Fibroblast of upper back skin (primary cell): Measurements from ENCODE around the gene SLC25A3.
"Not testable (repeated sequence)": the region's sequence is repeated elsewhere in the genome, so short reads cannot be mapped to it uniquely, and the experiment has no call there.

ENCODE experiments used
- DNase-seq: peaks from one replicate; pipeline ENCODE4 v3.0.0-alpha.2; 2013

The SLC25A3 gene

DNA sequence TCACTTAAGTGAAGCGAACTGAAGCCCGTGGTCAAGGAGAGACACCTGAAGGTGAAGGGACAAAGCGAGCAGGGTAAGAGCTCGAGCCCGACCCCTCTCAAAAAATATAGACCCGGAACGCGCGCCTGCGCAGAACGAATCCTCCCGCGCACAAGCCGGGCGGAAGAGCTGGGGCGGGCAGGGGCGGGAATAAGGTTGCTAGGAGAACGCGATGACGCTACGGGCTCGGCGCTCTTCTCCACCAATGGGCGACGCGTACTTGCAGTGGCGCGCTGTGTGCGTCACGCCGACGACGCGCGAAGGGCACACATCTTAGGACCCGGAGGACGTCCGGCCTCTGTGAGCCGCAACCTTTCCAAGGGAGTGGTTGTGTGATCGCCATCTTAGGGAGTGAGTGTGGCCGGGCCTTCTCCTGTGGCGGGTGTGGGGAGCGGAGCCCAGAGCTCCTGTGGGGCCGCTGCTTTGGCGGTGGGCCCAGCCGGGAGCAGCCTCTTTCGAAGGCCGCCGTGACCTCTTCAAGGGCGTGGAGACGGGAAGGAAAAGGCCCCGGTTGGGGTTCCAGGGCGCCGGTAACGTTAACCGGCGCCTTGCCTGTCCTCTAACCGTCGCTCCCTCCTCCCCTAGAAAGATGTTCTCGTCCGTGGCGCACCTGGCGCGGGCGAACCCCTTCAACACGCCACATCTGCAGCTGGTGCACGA is at the start of gene SLC25A3:
Gene SLC25A3, plus strand, starts transcription at position 336 of the 699 bp plus-strand sequence. Its CDS starts 293 bp downstream, at position 629.
- peak; percentile 98 for DNase-seq

DNA sequence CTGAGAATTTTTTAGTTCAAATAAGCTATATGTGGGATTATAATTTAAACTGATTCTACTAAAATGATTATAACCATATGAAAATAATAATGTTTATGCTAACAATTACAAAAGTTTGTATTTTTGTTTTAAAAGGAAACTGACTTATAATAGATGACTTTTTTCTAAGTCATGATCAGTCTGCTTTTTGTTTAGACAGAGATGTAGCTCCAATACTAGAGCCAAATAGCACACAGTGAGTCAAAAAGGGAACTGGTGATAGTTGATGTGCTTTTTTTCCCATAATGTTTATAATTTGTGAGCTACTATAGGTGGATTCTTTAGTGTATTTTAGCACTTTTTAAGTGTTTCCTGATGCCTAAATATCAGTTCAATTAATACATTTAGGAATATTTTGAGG is 49.8 kb upstream of the SLC25A3 start:
- DNase-seq, result no peak

DNA sequence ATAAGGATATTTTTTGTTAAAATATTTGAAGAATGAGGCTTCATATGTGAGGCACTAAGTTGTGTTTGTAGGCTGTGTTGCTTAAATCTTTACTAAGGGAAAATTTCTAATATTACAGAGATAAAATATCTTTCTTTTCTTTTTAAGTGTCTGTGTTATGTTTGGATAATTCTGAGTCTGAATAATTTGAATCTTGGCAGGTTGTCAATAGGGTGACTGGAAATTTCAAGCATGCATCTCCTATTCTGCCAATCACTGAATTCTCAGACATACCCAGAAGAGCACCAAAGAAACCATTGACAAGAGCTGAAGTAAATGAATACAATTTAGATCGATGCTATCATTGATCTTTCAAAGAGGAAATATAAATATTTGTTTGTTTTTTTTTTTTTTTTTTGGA is 48.7 kb upstream of the SLC25A3 start:
- DNase-seq, result peak; percentile 33

DNA sequence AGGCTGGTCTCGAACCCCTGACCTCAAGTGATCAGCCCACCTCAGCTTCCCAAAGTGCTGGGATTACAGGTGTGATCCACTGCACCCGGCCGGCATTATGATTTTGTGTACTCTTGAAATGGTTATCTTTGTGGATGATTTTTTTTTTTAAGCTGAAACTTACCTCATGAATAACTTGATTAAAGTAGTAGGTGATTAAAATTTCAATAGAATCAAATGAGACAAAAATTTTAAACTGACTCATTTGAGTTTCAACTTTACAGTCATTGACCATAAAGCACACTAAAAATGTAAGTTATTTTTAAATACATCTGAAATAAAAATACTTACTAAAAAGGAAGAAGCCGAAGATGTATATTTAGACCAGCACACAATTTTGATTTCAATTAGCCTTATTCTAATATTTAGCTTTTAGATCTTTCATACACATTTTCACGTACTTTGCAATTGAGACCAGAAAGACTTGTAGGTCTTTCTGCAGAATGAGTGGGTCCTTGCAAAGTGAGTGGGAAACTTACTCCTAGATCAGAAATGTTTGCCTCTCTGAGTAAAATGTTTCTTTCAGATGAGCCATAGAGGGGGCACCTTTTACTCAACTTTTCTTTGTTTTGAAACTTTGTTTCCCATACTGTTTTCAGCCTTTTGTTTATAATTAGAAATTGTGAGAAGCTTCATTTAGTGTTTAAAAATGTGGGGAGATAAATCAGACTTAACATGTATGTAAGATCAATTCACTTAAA is 43.9 kb upstream of the SLC25A3 start:
- DNase-seq, result no peak

DNA sequence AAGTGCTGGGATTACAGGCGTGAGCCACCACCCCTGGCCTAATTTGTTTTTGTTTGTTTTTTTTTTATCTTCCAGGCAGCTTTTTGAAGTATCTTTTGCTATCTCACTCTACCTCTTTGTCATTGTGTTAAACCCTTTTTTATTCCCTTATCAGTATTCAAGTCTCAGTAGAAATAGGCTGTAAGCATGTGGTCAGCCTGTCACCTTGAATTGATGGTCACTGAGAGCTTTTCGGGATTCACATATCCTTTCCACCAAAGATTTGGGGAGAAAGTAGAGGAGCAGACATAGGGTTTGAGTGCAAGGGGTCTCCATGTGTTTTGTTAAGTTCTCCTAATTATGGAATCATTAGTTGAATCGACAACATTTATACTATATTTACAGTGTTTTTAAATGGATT is 41.7 kb upstream of the SLC25A3 start:
- DNase-seq, result no peak

- not testable (repeated sequence) for DNase-seq
These were observed 35.4 kb upstream of the SLC25A3 start for GRCh38 chr12:98558097-98558496.

- no peak for DNase-seq
These were observed 33.8 kb upstream of the SLC25A3 start for GRCh38 chr12:98559666-98560065.

DNA sequence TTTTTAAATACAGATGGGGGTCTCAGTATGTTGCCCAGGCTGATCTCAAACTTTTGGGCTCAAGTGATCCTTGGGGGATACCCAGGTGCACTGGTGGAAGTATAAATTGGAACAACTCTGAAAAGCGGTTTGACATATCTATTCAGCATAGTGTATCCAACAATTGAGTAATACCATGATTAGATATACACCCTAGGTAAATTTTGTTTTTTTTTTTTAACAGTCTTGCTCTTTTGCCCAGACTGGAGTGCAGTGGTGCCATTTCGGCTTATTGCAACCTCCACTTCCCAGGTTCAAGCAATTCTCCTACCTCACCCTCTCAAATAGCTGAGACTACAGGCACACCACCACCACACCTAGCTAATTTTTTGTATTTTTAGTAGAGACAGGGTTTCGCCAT is 31.6 kb upstream of the SLC25A3 start:
- DNase-seq, result no peak

- no peak for DNase-seq
These were observed 21.5 kb upstream of the SLC25A3 start for GRCh38 chr12:98572010-98572409.

DNA sequence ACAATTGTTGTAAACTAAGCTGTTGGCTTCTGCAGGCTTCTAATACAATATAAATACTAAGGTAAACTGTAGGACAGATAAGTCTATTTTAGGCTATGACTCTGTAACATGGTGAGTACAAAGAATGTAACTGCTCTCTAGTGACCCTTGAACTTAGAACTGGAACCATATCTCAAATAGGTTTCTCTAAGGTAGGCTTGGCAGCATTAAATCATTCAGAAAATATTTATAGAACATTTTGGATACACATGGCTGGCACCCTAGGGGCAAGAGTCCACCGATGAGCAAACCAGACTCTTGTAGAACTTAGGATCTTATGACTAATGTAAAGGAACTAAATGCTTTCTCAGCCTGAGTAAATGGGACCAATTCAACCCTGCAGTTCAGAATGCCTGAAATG is 19.4 kb upstream of the SLC25A3 start:
- no peak for DNase-seq

DNA sequence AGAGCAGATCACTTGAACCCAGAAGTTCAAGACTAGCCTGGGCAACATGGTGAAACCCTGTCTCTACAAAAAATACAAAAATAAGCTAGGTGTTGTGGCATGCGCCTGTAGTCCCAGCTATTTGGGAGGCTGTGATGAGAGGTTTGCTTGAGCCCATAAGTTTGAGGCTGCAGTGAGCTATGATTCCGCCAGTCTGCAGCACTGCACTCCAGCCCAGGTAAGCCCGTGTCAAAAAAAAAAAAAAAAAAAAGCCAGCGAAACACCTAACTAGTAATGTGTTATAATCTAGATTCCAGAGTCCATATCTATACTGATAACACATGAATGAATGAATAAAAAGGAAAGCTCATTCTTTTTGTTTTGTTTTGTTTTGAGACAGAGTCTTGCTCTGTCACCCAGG is 18.5 kb upstream of the SLC25A3 start:
- DNase-seq, result no peak

DNA sequence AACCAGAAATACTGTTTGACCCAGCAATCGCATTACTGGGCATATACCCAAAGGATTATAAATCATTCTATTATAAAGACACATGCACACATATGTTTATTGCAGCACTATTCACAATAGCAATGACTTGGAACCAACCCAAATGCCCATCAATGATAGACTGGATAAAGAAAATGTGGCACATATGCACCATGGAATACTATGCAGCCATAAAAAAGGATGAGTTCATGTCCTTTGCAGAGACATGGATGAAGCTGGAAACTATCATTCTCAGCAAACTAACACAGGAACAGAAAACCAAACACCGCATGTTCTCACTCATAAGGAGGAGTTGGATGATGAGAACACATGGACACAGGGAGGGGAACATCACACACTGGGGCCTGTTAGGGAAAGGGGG is 16.7 kb upstream of the SLC25A3 start:
- not testable (repeated sequence) for DNase-seq

DNA sequence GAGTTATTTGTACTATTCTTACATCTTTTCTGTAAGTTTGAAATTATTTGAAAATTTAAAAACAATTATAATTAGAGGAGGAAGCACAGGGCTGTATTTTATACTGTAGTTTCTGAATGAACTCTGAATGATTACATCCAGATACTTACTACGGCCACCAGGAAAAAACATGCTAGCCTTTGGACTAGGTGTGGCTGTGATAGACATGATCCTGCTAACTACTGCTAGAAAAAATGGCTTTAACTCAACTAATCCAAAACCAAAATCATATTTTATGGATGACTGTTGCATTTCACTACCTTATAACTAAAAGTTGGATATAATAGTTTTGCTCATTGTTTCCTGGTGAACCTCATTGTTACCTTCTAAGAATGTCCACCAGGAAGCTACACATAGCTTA is 15.1 kb upstream of the SLC25A3 start:
- no peak for DNase-seq

DNA sequence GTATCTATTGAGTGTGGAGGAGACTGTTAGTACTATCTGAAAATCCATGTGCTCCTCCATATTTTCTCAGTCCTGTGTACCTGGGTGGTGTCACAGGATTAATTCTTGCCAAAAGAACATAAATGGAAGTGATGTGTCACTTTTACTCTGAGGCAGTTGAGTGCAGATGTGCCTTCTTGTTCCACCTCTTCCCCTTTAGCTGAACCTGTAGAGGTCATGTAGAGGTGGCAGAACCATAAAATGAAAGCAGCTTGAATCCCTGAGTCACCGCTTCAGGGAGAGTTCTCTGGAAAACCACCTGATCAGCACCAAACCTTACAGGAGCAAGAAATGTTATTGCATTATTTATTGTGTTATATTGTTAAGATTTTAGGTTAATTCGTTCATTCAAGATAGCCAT is 14.7 kb upstream of the SLC25A3 start:
- DNase-seq, result peak; percentile 6

- DNase-seq, result no peak
These were observed 14.1 kb upstream of the SLC25A3 start for GRCh38 chr12:98579347-98579746.

GRCh38 chr12:98579835-98580234 is 13.7 kb upstream of the SLC25A3 start:
- DNase-seq, result no peak

DNA sequence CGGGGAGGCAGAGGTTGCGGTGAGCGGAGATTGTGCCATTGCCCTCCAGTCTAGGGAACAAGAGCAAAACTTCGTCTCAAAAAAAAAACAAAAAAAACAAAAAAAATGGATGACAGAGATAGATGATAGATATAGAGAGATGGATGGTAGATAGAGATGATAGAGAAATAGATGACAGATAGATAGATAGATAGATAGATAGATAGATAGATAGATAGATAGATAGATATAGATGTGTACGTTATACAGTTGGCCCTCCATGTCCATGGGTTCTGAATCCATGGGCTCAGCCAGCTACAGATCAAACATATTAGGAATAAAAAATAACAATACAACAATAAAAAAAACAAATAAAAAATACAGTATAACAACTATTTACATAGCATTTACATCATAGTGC is 12.8 kb upstream of the SLC25A3 start:
- no peak for DNase-seq

DNA sequence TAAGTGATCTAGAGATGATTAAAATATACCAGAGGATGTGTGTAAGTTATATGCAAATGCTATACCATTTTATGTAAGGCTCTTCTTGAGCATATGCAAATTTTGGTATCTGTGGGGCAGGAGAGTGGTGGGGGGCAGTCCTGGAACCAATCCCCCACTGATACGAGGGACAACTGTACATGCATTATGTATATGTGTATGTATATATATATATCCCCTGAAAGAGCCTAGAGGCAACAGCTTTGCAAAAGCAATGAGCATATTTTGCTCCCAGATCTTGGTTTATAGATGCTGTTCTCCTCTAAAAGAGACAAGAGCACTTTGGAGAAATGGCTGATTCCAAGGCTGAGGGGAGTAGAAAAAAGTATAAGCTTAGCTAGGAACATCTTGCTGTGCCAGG is 12.4 kb upstream of the SLC25A3 start:
- DNase-seq, result no peak

DNA sequence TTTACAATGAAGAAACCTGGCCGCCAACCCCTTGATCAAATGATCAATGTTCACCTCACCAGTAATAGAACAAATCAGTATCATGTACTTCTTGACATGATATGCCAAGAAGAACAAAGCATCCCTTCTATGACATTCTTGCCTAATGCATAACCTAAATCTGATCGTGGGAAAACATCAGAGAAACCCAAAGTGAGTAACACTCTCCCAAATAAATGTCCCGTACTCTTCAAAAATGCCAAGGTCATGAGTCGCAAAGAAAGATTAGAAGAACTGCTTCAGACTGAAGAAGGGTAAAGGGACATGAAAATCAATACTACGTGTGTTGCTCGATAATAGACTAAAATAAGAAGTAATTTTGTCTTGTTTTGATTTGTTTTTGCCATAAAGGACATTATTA is 11.4 kb upstream of the SLC25A3 start:
- peak; percentile 19 for DNase-seq

GRCh38 chr12:98587084-98587483 is 6.4 kb upstream of the SLC25A3 start:
- DNase-seq, result no peak

DNA sequence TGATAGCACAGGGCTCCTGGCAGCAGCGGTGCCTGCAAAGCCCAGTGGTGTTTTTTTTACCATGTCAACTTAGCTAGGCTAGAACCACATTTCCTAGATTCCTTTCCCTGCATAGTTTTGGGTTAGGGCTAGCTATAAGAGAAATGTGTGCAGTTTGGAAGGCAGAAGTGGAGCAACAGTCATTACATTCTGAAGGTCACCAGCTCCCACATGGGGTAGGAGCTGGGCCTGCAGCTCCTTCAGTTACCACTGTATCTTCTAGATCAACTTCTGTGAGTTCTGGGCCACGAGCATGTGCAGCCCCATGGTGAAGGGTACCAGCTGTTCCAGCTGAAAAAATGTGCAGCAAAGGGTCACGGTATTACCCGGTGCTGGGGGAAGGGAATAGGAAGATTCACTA is 2.3 kb upstream of the SLC25A3 start:
- peak; percentile 2 for DNase-seq

DNA sequence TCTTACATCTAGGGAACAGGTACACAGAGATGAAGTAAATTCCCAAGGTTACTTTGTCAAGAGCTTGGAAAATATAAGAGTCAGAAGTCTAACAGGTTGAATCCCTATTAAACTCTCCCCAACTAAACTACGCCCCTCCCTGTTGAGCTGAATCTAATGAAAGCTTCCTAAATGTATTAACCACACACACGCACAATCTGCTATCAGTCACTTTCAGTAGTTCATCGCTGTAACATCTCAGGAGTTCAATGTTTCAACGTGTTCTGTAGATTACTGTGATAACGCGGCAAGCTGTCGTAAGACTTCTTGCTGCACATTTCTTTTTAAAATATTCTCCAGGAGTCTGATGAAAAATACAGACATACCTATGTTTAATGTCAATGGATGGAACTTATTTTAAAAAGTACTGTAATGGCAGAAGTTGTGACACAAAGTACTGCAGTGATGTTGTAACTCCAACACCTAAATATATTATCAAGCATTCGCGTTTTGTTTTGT is 612 bp upstream of the SLC25A3 start:
- DNase-seq, result no peak

- DNase-seq, result peak; percentile 7
These were observed 757 bp downstream of the SLC25A3 start for GRCh38 chr12:98594050-98594835.
